ENCODE measurements around the gene TRPM8. TPM values are rescaled to one million over a fixed set of nuclear protein-coding genes. Genes with fewer than 3 reads are reported as not detected.

Gene TRPM8
- polyA plus RNA-seq, 1 experiment, result 0.11 TPM

DNA sequence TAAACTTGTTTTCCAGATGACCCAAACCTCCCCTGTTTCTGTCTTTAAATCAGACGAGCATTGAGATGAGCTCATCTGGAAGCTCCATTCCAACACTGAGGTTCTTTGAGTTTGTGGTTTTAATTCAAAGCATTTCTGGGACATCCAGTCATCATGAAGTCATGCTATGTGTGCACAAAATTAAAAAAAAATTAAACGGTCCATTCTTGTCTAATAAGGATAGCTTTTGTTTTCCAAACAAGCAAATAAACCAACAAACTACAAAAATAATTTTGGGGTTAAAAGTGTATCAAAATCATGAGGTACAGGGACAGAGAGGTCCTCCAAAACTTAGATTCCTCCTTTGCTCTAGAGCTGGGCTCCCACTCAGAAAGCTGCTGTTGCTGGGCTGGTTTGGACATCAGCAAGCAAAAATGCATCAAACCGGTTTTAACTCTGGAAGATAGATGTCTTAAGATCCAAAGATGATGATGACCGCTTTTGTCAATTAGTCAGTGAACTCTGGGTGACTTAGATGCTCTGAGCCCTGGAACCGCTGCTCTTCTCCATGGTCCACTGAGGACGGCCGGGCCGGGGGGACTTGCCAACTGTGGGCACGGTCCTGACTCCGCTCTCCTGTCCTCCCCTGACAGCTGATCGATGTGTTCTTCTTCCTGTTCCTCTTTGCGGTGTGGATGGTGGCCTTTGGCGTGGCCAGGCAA, 65.4 kb downstream of the TRPM8 start:
- peak; percentile 84 for DNase-seq (ENCODE audit: low read depth, low spot score)
- H3K4me3 ChIP-seq (ENCODE audit: low read depth, low read length), result no peak overlapping the region
- no peaks in the 10 kb centered on the region for H3K27me3 ChIP-seq (ENCODE audit: control insufficient read depth, insufficient read depth, low read length)
- H3K27ac ChIP-seq (ENCODE audit: low read depth, low read length), result peak overlapping the region; percentile 90
- CTCF ChIA-PET, result interaction anchor here (0.5 to 2.3 kb wide), 3 partner anchors 153 to 1673 kb away, joined by 3 to 15 read pairs (median 4); no protein-coding TSS in a partner anchor
- peaks cover 8% of the 10 kb centered on the region for H3K9me3 ChIP-seq (ENCODE audit: control insufficient read depth, insufficient read depth, low read length)
- POLR2A ChIA-PET, result interaction anchor here (0.8 to 1.0 kb wide), 3 partner anchors 22 to 999 kb away, joined by 3 to 7 read pairs (median 3); no protein-coding TSS in a partner anchor
- no peak for TF ChIP-seq CTCF (IDR thresholded peaks at IDR 0.05; ENCODE audit: low read depth, low read length)

DNA sequence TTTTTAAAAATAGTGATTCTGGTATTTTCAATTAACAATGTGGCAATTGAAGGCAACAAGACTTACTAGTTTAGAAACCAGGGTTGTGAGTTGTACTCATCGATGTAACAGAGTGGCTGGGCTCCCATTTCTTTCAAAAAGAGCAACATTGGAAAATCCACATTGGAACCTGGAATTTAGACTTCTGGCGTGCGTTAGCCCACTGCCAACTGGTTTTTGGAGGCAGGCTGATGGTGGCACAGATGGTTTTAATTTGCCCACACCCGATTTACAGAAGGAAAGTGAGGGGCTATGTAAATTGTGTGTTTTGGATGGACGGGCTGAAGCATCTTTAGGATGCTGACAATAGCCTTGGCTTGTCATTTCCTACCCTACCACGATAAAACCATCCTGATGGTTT, 66.3 kb downstream of the TRPM8 start:
- TF ChIP-seq CTCF (IDR thresholded peaks at IDR 0.05; ENCODE audit: low read depth, low read length), result no peak
- no peaks in the 10 kb centered on the region for H3K27me3 ChIP-seq (ENCODE audit: control insufficient read depth, insufficient read depth, low read length)
- CTCF ChIA-PET, result no interaction called here
- peak overlapping the region; percentile 90 for H3K27ac ChIP-seq (ENCODE audit: low read depth, low read length)
- peaks cover 8% of the 10 kb centered on the region for H3K9me3 ChIP-seq (ENCODE audit: control insufficient read depth, insufficient read depth, low read length)
- no peak for DNase-seq (ENCODE audit: low read depth, low spot score)
- H3K4me3 ChIP-seq (ENCODE audit: low read depth, low read length), result no peak overlapping the region
- POLR2A ChIA-PET, result no interaction called here

- CTCF ChIA-PET, result interaction anchor here (1.6 kb wide), 1 partner anchor 557 kb away, joined by 3 read pairs; no protein-coding TSS in a partner anchor
- no peak for DNase-seq (ENCODE audit: low read depth, low spot score)
- Histone ChIP-seq H3K9me3 (ENCODE audit: control insufficient read depth, insufficient read depth, low read length) (peaks cover 3% of the 10 kb centered on the region; the same call in 1 of the 2 replicates), H3K27me3 (ENCODE audit: control insufficient read depth, insufficient read depth, low read length) (no peaks in the 10 kb centered on the region), H3K27ac (ENCODE audit: low read depth, low read length) (no peak overlapping the region), H3K4me3 (ENCODE audit: low read depth, low read length) (no peak overlapping the region)
- POLR2A ChIA-PET, result no interaction called here
- no peak for TF ChIP-seq CTCF (IDR thresholded peaks at IDR 0.05; ENCODE audit: low read depth, low read length)
Observed at GRCh38 chr2:233988581-233988980, 71.4 kb downstream of the TRPM8 start.

- Histone ChIP-seq H3K27ac (ENCODE audit: low read depth, low read length) (no peak overlapping the region), H3K9me3 (ENCODE audit: control insufficient read depth, insufficient read depth, low read length) (peaks cover 3% of the 10 kb centered on the region; the same call in 1 of the 2 replicates), H3K4me3 (ENCODE audit: low read depth, low read length) (no peak overlapping the region), H3K27me3 (ENCODE audit: control insufficient read depth, insufficient read depth, low read length) (no peaks in the 10 kb centered on the region)
- DNase-seq (ENCODE audit: low read depth, low spot score), result no peak
- no peak for TF ChIP-seq CTCF (IDR thresholded peaks at IDR 0.05; ENCODE audit: low read depth, low read length)
- ChIA-PET CTCF (interaction anchor here (1.6 kb wide), 1 partner anchor 556 kb away, joined by 3 read pairs; no protein-coding TSS in a partner anchor), POLR2A (no interaction called here)
Observed at GRCh38 chr2:233989221-233989858, 72.2 kb downstream of the TRPM8 start.

GRCh38 chr2:233990261-233990798, 73.2 kb downstream of the TRPM8 start:
- no peak overlapping the region for H3K4me3 ChIP-seq (ENCODE audit: low read depth, low read length)
- no peak overlapping the region for H3K27ac ChIP-seq (ENCODE audit: low read depth, low read length)
- no peak for DNase-seq (ENCODE audit: low read depth, low spot score)
- no peak for TF ChIP-seq CTCF (IDR thresholded peaks at IDR 0.05; ENCODE audit: low read depth, low read length)
- ChIA-PET CTCF (no interaction called here), POLR2A (no interaction called here)
- H3K27me3 ChIP-seq (ENCODE audit: control insufficient read depth, insufficient read depth, low read length), result no peaks in the 10 kb centered on the region
- H3K9me3 ChIP-seq (ENCODE audit: control insufficient read depth, insufficient read depth, low read length), result no peaks in the 10 kb centered on the region

Data from AG04450 (cell line).